Astrocyte (in vitro differentiated cells and primary cell): ENCODE measurements around the gene HECW1.

Experiments used
- EZH2 ChIP-seq: IDR thresholded peaks from 2 replicates; pipeline ENCODE4 v1.6.1; 2012; ENCODE audit warnings: mild to moderate bottlenecking, low read length, inconsistent platforms; ENCODE audit not compliant: insufficient read depth
- TF ChIP-seq, protein P1 (sequence below): IDR thresholded peaks from 2 replicates; pipeline ENCODE4 v1.5.1; 2011; ENCODE audit warnings: low read depth, mild to moderate bottlenecking, inconsistent platforms, low read length, moderate library complexity; ENCODE audit not compliant: insufficient read depth

DNA sequence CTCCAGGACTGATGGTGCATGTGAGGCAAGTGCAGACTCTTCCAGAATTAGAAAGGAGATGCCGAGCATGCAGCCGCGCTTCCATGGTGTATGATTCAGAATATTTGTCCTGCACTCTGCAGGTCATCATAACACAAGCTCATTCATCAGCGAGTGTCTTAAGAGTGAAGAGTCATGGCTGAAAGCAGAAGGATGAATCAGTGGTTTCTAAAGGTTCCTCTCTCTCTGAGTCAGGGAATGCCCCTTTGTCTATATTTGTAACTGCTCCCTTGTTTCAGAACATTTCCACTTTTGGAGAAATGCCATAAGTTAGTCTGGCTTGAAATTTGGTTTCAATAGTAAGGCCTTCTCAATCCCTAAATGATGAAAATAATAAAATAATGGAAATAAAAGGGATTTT lies 52.3 kb downstream of the HECW1 start:
- TF ChIP-seq, protein P1, sequence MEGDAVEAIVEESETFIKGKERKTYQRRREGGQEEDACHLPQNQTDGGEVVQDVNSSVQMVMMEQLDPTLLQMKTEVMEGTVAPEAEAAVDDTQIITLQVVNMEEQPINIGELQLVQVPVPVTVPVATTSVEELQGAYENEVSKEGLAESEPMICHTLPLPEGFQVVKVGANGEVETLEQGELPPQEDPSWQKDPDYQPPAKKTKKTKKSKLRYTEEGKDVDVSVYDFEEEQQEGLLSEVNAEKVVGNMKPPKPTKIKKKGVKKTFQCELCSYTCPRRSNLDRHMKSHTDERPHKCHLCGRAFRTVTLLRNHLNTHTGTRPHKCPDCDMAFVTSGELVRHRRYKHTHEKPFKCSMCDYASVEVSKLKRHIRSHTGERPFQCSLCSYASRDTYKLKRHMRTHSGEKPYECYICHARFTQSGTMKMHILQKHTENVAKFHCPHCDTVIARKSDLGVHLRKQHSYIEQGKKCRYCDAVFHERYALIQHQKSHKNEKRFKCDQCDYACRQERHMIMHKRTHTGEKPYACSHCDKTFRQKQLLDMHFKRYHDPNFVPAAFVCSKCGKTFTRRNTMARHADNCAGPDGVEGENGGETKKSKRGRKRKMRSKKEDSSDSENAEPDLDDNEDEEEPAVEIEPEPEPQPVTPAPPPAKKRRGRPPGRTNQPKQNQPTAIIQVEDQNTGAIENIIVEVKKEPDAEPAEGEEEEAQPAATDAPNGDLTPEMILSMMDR, result no peak
- TF ChIP-seq EZH2, result no peak
